ENCODE results near the gene IL31RA. TPM values are rescaled to one million over a fixed set of nuclear protein-coding genes. Genes with fewer than 3 reads are reported as not detected.

IL31RA gene
- total and polyA plus RNA-seq, 9 donors: 0.19 to 1.7 (median 0.77) TPM

DNA sequence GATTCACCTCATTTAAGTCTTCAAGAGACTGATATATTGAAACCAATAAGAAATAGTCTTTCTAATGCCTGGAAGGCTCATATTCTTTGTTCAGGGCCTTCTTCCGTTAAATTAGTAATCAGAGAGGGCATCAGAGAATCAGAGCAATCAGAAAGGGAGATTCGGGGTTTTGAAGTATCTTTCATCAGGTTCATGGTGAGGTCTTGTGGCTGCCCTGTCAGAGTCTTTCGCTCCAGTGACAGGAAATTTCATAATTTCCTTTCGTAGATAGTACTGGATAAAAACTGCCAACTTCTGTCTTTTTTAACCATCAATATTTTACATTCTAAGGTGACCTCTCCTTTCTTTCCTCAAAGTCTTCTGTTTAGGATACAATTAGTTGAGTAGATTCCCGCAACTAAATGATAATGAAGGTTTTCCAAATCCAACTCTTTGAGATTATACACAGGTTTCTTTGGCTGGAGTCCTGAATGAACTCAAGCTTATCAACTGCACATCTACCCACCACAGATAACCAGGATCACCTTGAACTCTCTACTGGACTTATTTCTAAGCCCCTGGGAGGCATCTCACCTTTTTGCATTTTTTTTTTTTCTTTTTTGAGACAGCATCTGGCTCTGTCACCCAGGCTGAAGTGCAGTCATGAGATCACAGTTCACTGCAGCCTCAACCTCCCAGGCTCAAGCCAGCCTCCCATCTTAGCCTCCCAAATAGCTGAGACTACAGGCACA is 5.5 kb downstream of the IL31RA start:
- H3K4me3 ChIP-seq (ENCODE audit: low read length): no peak overlapping the region
- no peaks in the 10 kb centered on the region for H3K27me3 ChIP-seq (ENCODE audit: control insufficient read depth, insufficient read depth, low read length)
- H3K9me3 ChIP-seq (replicated peaks; ENCODE audit: control insufficient read depth, low read depth, low read length): no peaks in the 10 kb centered on the region
- H3K4me1 ChIP-seq (ENCODE audit: control insufficient read depth, insufficient read depth, low read length): no peaks in the 10 kb centered on the region
- H3K36me3 ChIP-seq (ENCODE audit: control insufficient read depth, insufficient read depth, low read length): no peaks in the 10 kb centered on the region
- WGBS (ENCODE audit: insufficient coverage): 65% methylated on average over 2 of the region's 5 CpGs
- peak; percentile 32 for DNase-seq
- no peak overlapping the region for H3K27ac ChIP-seq (ENCODE audit: low read length)

DNA sequence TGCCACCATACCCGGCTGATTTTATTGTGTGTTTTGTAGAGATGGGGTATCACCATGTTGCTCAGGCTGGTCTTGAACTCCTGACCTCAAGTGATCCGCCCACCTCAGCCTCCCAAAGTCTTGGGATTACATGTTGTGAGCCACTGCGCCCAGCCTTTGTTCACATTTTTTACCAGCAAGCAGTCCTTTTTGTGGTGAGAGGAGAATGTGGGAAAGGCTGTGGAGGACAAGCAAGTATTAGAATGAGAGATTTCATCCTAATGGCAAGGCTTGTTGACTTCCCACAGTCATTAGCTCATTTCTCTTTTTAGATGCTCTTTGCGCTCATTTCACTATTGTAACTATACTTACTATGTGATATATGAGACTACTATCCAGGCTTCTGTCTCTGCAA is 6.1 kb downstream of the IL31RA start:
- no peak overlapping the region for H3K27ac ChIP-seq (ENCODE audit: low read length)
- no peaks in the 10 kb centered on the region for H3K9me3 ChIP-seq (replicated peaks; ENCODE audit: control insufficient read depth, low read depth, low read length)
- H3K36me3 ChIP-seq (ENCODE audit: control insufficient read depth, insufficient read depth, low read length): no peaks in the 10 kb centered on the region
- no peaks in the 10 kb centered on the region for H3K27me3 ChIP-seq (ENCODE audit: control insufficient read depth, insufficient read depth, low read length)
- H3K4me1 ChIP-seq (ENCODE audit: control insufficient read depth, insufficient read depth, low read length): no peaks in the 10 kb centered on the region
- DNase-seq: no peak
- no peak overlapping the region for H3K4me3 ChIP-seq (ENCODE audit: low read length)
- WGBS (ENCODE audit: insufficient coverage): no CpG with 5 or more reads among the region's 4 CpGs

DNA sequence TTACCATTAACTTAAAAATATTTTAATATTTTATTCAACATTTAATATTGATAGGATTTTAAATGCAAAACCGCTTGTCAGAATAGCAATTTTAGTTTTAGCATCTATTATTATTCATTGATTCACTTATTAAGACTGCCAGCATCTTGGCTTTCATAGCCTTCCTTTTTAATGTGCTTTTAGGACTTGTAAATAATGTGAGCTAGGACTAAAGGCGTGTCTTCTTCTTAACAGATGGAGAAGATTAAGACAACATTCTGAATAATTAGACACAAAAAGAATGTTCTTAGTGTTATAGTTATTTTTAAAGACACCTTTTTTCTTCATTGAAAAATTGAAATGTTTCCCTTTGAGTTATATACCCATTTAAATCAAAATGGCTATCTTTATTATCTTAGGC is 6.9 kb downstream of the IL31RA start:
- Histone ChIP-seq H3K36me3 (ENCODE audit: control insufficient read depth, insufficient read depth, low read length) (no peaks in the 10 kb centered on the region), H3K9me3 (replicated peaks; ENCODE audit: control insufficient read depth, low read depth, low read length) (no peaks in the 10 kb centered on the region), H3K4me3 (ENCODE audit: low read length) (no peak overlapping the region), H3K27ac (ENCODE audit: low read length) (no peak overlapping the region), H3K27me3 (ENCODE audit: control insufficient read depth, insufficient read depth, low read length) (no peaks in the 10 kb centered on the region), H3K4me1 (ENCODE audit: control insufficient read depth, insufficient read depth, low read length) (no peaks in the 10 kb centered on the region)
- WGBS (ENCODE audit: insufficient coverage): no CpG with 5 or more reads among the region's 2 CpGs
- no peak for DNase-seq

- H3K4me3 ChIP-seq (ENCODE audit: low read length): no peak overlapping the region
- H3K4me1 ChIP-seq (ENCODE audit: control insufficient read depth, insufficient read depth, low read length): no peaks in the 10 kb centered on the region
- H3K27ac ChIP-seq (ENCODE audit: low read length): no peak overlapping the region
- H3K9me3 ChIP-seq (replicated peaks; ENCODE audit: control insufficient read depth, low read depth, low read length): no peaks in the 10 kb centered on the region
- no peaks in the 10 kb centered on the region for H3K36me3 ChIP-seq (ENCODE audit: control insufficient read depth, insufficient read depth, low read length)
- H3K27me3 ChIP-seq (ENCODE audit: control insufficient read depth, insufficient read depth, low read length): no peaks in the 10 kb centered on the region
- no CpG with 5 or more reads among the region's 3 CpGs for WGBS (ENCODE audit: insufficient coverage)
- DNase-seq: peak; percentile 37
Measured at GRCh38 chr5:55860288-55860687, 9.1 kb downstream of the IL31RA start.

GRCh38 chr5:55860709-55861108 is 9.6 kb downstream of the IL31RA start:
- H3K9me3 ChIP-seq (replicated peaks; ENCODE audit: control insufficient read depth, low read depth, low read length): no peaks in the 10 kb centered on the region
- H3K27me3 ChIP-seq (ENCODE audit: control insufficient read depth, insufficient read depth, low read length): no peaks in the 10 kb centered on the region

DNA sequence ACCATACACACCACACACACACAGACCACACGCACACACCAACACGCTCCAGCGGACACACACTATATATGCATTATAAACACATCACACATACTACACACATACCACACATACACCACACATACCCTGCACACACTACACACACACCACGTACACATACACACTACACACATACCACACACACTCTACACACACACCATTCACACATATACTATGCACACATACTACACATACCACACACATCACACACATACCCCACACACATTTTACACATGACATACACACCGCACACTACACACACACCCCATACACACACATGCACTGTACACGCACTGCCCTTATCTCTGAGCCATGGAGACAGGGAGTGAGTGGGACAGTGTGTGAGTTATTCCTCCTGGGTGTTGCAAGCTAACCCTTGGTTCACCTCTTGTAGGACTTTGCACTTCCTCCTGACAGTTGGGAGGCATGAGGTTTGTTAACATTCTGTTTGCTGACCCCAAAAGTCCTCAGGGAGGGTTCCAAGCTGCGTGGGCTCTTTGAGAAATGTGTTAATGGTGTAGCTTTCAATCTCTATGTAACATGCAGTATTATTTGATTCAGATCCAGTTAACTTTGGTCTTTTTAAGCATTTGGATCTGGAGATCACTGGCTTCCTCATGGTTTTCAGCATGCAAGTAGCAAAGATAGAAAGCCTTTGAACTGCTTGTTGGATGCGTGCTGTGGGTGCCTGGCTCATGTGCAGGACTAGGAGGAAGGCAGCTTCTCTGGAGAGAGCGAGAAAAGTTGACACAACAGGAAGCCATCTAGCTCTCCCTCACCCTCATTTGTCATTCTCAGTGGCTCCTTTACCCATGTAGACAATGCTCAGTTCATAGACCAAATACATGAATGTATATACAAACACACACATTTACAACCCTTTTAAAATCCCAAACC is 13.7 kb downstream of the IL31RA start:
- Histone ChIP-seq H3K36me3 (ENCODE audit: control insufficient read depth, insufficient read depth, low read length) (no peaks in the 10 kb centered on the region), H3K4me1 (ENCODE audit: control insufficient read depth, insufficient read depth, low read length) (no peaks in the 10 kb centered on the region), H3K27ac (ENCODE audit: low read length) (no peak overlapping the region), H3K9me3 (replicated peaks; ENCODE audit: control insufficient read depth, low read depth, low read length) (no peaks in the 10 kb centered on the region), H3K4me3 (ENCODE audit: low read length) (no peak overlapping the region), H3K27me3 (ENCODE audit: control insufficient read depth, insufficient read depth, low read length) (no peaks in the 10 kb centered on the region)
- no peak for DNase-seq
- 86% methylated on average over 5 of the region's 9 CpGs for WGBS (ENCODE audit: insufficient coverage)

More at GRCh38 chr5:55860709-55861108, 9.6 kb downstream of the IL31RA start:
- no peak overlapping the region for H3K27ac ChIP-seq (ENCODE audit: low read length)
- no peak overlapping the region for H3K4me3 ChIP-seq (ENCODE audit: low read length)
- H3K36me3 ChIP-seq (ENCODE audit: control insufficient read depth, insufficient read depth, low read length): no peaks in the 10 kb centered on the region
- H3K4me1 ChIP-seq (ENCODE audit: control insufficient read depth, insufficient read depth, low read length): no peaks in the 10 kb centered on the region
- WGBS (ENCODE audit: insufficient coverage): 100% methylated on average over 4 of the region's 4 CpGs
- no peak for DNase-seq

DNA sequence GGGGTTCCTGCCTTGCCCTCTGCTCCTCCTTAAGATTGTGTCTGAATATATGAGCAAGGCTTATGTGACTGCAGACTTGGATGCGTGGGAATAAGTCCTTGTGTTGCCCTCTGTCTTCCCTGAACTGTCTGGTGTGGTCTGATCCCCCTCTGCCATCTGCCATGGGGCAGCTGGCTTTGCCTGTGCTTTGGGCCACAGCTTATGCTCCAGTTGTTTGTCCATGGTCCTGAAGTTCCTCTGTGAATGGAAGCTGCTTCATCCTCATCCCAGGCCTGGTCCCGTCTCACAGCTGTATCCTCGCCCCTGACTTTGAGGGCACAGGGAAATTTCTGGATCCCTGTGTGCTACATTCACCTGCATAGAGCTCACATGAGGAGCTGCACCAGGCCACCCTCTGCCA is 14.7 kb downstream of the IL31RA start:
- no peak for DNase-seq
- WGBS (ENCODE audit: insufficient coverage): 82% methylated on average over 3 of the region's 3 CpGs

DNA sequence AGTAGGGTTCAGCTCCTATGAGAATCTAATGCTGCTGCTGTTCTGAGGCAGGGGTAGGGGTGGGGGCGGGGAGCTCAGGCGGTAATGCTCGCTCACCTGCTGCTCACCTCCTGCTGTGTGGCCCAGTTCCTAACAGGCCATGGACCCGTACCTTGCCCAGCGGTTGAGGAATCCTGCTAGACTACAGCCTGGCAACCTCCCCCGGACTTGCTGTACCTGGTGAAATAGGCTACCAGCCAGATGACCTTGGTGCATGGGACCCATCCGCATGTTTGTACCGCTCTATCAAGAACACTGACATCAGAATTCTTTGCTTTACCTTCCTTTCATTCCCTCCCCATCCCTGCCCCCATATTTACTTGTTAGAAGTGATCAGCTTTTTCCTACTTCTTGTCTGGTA is 15.3 kb downstream of the IL31RA start:
- Histone ChIP-seq H3K9me3 (replicated peaks; ENCODE audit: control insufficient read depth, low read depth, low read length) (no peaks in the 10 kb centered on the region), H3K4me1 (ENCODE audit: control insufficient read depth, insufficient read depth, low read length) (no peaks in the 10 kb centered on the region), H3K27me3 (ENCODE audit: control insufficient read depth, insufficient read depth, low read length) (no peaks in the 10 kb centered on the region), H3K27ac (ENCODE audit: low read length) (no peak overlapping the region), H3K36me3 (ENCODE audit: control insufficient read depth, insufficient read depth, low read length) (no peaks in the 10 kb centered on the region), H3K4me3 (ENCODE audit: low read length) (no peak overlapping the region)
- no peak for DNase-seq
- 93% methylated on average over 6 of the region's 8 CpGs for WGBS (ENCODE audit: insufficient coverage)

More for the DNA sequence above, 14.7 kb downstream of the IL31RA start:
- H3K4me3 ChIP-seq (ENCODE audit: low read length): no peak overlapping the region
- no peaks in the 10 kb centered on the region for H3K36me3 ChIP-seq (ENCODE audit: control insufficient read depth, insufficient read depth, low read length)
- H3K27ac ChIP-seq (ENCODE audit: low read length): no peak overlapping the region
- no peaks in the 10 kb centered on the region for H3K9me3 ChIP-seq (replicated peaks; ENCODE audit: control insufficient read depth, low read depth, low read length)
- H3K4me1 ChIP-seq (ENCODE audit: control insufficient read depth, insufficient read depth, low read length): no peaks in the 10 kb centered on the region
- H3K27me3 ChIP-seq (ENCODE audit: control insufficient read depth, insufficient read depth, low read length): no peaks in the 10 kb centered on the region

DNA sequence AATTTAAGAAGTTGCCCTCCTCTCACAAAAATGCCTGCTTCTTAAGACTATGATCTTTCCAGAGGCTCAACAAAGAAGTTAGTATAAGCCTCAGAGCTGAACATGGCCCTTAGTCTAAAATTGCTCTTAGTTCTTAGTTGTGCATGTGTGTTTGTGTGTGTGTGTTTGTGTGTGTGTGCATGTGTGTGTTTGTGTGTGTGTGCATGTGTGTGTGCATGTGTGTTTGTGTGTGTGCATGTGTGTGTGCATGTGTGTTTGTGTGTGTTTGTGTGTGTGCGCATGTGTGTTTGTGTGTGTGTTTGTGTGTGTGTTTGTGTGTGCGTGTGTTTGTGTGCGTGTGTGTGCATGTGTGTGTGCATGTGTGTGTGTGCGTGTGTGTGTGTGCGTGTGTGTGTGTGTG is 15.8 kb downstream of the IL31RA start:
- no peak overlapping the region for H3K4me3 ChIP-seq (ENCODE audit: low read length)
- no peaks in the 10 kb centered on the region for H3K4me1 ChIP-seq (ENCODE audit: control insufficient read depth, insufficient read depth, low read length)
- H3K27me3 ChIP-seq (ENCODE audit: control insufficient read depth, insufficient read depth, low read length): no peaks in the 10 kb centered on the region
- H3K27ac ChIP-seq (ENCODE audit: low read length): no peak overlapping the region
- 68% methylated on average over 3 of the region's 5 CpGs for WGBS (ENCODE audit: insufficient coverage)
- H3K36me3 ChIP-seq (ENCODE audit: control insufficient read depth, insufficient read depth, low read length): no peaks in the 10 kb centered on the region
- no peak for DNase-seq
- H3K9me3 ChIP-seq (replicated peaks; ENCODE audit: control insufficient read depth, low read depth, low read length): no peaks in the 10 kb centered on the region

DNA sequence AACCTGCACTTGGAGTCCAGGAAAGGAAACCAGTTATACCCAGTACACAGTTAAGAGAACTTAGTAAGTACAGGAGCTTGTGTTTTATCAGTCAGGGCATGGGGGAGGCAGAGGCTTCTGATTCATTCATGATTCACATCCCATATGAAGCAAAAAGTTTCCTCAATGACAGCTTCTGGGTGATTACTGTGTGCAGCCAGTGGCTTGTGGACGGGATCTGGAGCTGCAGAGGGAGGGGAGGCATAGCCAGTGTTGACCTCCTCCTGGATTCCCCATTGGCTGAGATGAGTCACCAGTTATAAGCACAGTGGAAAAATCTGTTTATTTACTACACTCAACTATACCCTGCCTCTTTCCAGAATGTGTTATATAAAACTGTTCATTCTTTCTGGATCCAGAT is 17.7 kb downstream of the IL31RA start:
- H3K36me3 ChIP-seq (ENCODE audit: control insufficient read depth, insufficient read depth, low read length): no peaks in the 10 kb centered on the region
- no peaks in the 10 kb centered on the region for H3K9me3 ChIP-seq (replicated peaks; ENCODE audit: control insufficient read depth, low read depth, low read length)
- no peaks in the 10 kb centered on the region for H3K27me3 ChIP-seq (ENCODE audit: control insufficient read depth, insufficient read depth, low read length)
- DNase-seq: peak; percentile 61
- H3K27ac ChIP-seq (ENCODE audit: low read length): no peak overlapping the region
- no CpG with 5 or more reads among the region's 1 CpG for WGBS (ENCODE audit: insufficient coverage)
- no peak overlapping the region for H3K4me3 ChIP-seq (ENCODE audit: low read length)
- no peaks in the 10 kb centered on the region for H3K4me1 ChIP-seq (ENCODE audit: control insufficient read depth, insufficient read depth, low read length)

Data from muscle of leg (tissue), 11 donors.